H1 (cell line): ENCODE results near the gene EPHA8. TPM values are rescaled to one million over a fixed set of nuclear protein-coding genes. Genes with fewer than 3 reads are reported as not detected.

Source experiments
- CTCF ChIA-PET: fragments of 300-600 bp; sonication (Branson Sonifier 250); formaldehyde crosslinking; loops from one replicate; lab custom pipeline; 2021; ENCODE audit not compliant: partially characterized antibody; lab: Charles Lee
- POLR2A ChIA-PET: fragments of 300-600 bp; sonication (Branson Sonifier 250); formaldehyde crosslinking; loops from one replicate; lab custom pipeline; 2021; ENCODE audit warnings: inconsistent platforms; ENCODE audit not compliant: partially characterized antibody; lab: Charles Lee
- DNase-seq, 2 experiments: peaks; one replicate each; pipeline versions ENCODE4 v3.0.0 to v3.0.0-alpha.2; 2010 to 2022; ENCODE audit warnings: low spot score in 2 of 2, low read depth in 1 of 2, mixed read lengths in 1 of 2
- FAIRE-seq: peaks from 2 replicates; lab custom pipeline; 2011; peaks lifted over from hg19 to GRCh38; lab: Jason Lieb, UNC
- H2AFZ ChIP-seq: 2 replicates; pipeline ENCODE4 v1.8.1; 2012; ENCODE audit warnings: low read length, inconsistent platforms
- H2AK5ac ChIP-seq: 2 replicates; pipeline ENCODE4 v1.6.1; 2013; ENCODE audit warnings: low read depth, low read length
- H2BK120ac ChIP-seq: replicated peaks from 2 replicates; pipeline ENCODE3; 2013; ENCODE audit warnings: low read depth, low read length, inconsistent platforms
- H2BK12ac ChIP-seq: 2 replicates; pipeline ENCODE4 v1.6.1; 2013; ENCODE audit warnings: low read depth, low read length
- H2BK15ac ChIP-seq: 2 replicates; pipeline ENCODE4 v1.6.1; 2013; ENCODE audit warnings: low read length
- H2BK20ac ChIP-seq: 2 replicates; pipeline ENCODE4 v1.6.1; 2013; ENCODE audit warnings: low read length
- H2BK5ac ChIP-seq: 2 replicates; pipeline ENCODE4 v1.6.1; 2013; ENCODE audit warnings: low read depth, low read length
- H3K14ac ChIP-seq: 2 replicates; pipeline ENCODE4 v1.6.1; 2013; ENCODE audit warnings: inconsistent platforms; ENCODE audit not compliant: insufficient read length
- H3K18ac ChIP-seq: 2 replicates; pipeline ENCODE4 v1.6.1; 2013; ENCODE audit warnings: low read length; ENCODE audit errors: extremely low read depth
- H3K23ac ChIP-seq: 2 replicates; pipeline ENCODE4 v1.6.1; 2013; ENCODE audit warnings: inconsistent platforms; ENCODE audit not compliant: insufficient read length
- H3K23me2 ChIP-seq: 2 replicates; pipeline ENCODE4 v1.6.1; 2013; ENCODE audit warnings: low read depth, low read length
- H3K27ac ChIP-seq: 2 replicates; pipeline ENCODE4 v1.6.1; 2011; ENCODE audit warnings: low read depth, low read length, inconsistent platforms
- H3K27me3 ChIP-seq, 4 experiments: replicated peaks in 1 of 4; 1 replicate in 1 of 4; 2 replicates in 3 of 4; pipeline versions ENCODE4 v1.6.1 to v1.8.1; 2011 to 2013; ENCODE audit warnings: low read length in 3 of 4, mild to moderate bottlenecking in 3 of 4, inconsistent platforms in 2 of 4, mixed read lengths in 2 of 4, moderate library complexity in 1 of 4; ENCODE audit not compliant: control insufficient read depth in 3 of 4, insufficient read depth in 3 of 4; ENCODE audit errors: extremely low read depth in 1 of 4
- H3K36me3 ChIP-seq, 4 experiments: 2 replicates each; pipeline versions ENCODE4 v1.6.1 to v1.8.1; 2011 to 2013; ENCODE audit warnings: mild to moderate bottlenecking in 4 of 4, low read length in 3 of 4, moderate library complexity in 2 of 4, control low read depth in 1 of 4, inconsistent platforms in 1 of 4; ENCODE audit not compliant: insufficient read depth in 4 of 4, control insufficient read depth in 2 of 4
- H3K4ac ChIP-seq: replicated peaks from 2 replicates; pipeline ENCODE3; 2013; ENCODE audit warnings: low read length, low read depth, mixed read lengths, inconsistent platforms; ENCODE audit not compliant: insufficient read length
- H3K4me1 ChIP-seq, 4 experiments: replicated peaks in 1 of 4; 1 replicate in 1 of 4; 2 replicates in 3 of 4; pipeline versions ENCODE4 v1.6.1 to v1.8.1; 2011 to 2013; ENCODE audit warnings: low read length in 3 of 4, inconsistent platforms in 2 of 4, mixed read lengths in 1 of 4; ENCODE audit not compliant: insufficient read depth in 4 of 4, control insufficient read depth in 3 of 4
- H3K4me2 ChIP-seq, 2 experiments: 2 replicates each; pipeline versions ENCODE4 v1.6.1 to v1.8.1; 2011 to 2013; ENCODE audit warnings: low read depth in 2 of 2, low read length in 2 of 2, control low read depth in 1 of 2, inconsistent platforms in 1 of 2, mild to moderate bottlenecking in 1 of 2; ENCODE audit not compliant: insufficient read depth in 1 of 2
- H3K4me3 ChIP-seq, 4 experiments: fragments of 200-600, 300-600 bp in 1 of 4; sonication (generic), shearing (Covaris generic), sonication (Bioruptor Twin) in 1 of 4; 2 replicates each; pipeline versions ENCODE4 v1.5.1 to v1.8.1; 2011 to 2016; ENCODE audit warnings: low read length in 4 of 4, low read depth in 3 of 4, control low read depth in 2 of 4, inconsistent platforms in 2 of 4, mild to moderate bottlenecking in 2 of 4, mixed read lengths in 1 of 4, moderate library complexity in 1 of 4; ENCODE audit not compliant: insufficient read depth in 2 of 4; ENCODE audit errors: extremely low read depth in 1 of 4
- H3K56ac ChIP-seq: replicated peaks from 2 replicates; pipeline ENCODE3; 2013; ENCODE audit warnings: low read depth, mild to moderate bottlenecking, mixed read lengths, low read length, inconsistent platforms; ENCODE audit not compliant: insufficient read length
- H3K79me1 ChIP-seq: 2 replicates; pipeline ENCODE4 v1.6.1; 2013; ENCODE audit warnings: low read depth, low read length, control low read depth
- H3K79me2 ChIP-seq, 2 experiments: 2 replicates each; pipeline versions ENCODE4 v1.6.1 to v1.8.1; 2012 to 2013; ENCODE audit warnings: low read length in 2 of 2, mild to moderate bottlenecking in 2 of 2, inconsistent platforms in 1 of 2; ENCODE audit not compliant: insufficient read depth in 2 of 2, control insufficient read depth in 1 of 2
- H3K9ac ChIP-seq, 4 experiments: replicated peaks in 1 of 4; 1 replicate in 1 of 4; 2 replicates in 3 of 4; pipeline versions ENCODE4 v1.6.1 to v1.8.1; 2011 to 2013; ENCODE audit warnings: low read depth in 3 of 4, low read length in 3 of 4, control low read depth in 2 of 4, mild to moderate bottlenecking in 2 of 4, moderate library complexity in 2 of 4, inconsistent platforms in 1 of 4; ENCODE audit errors: extremely low read depth in 1 of 4
- H3K9me3 ChIP-seq, 2 experiments: 2 replicates each; pipeline versions ENCODE4 v1.6.1 to v1.8.1; 2012 to 2013; ENCODE audit warnings: mild to moderate bottlenecking in 2 of 2, moderate library complexity in 2 of 2, control low read depth in 1 of 2, inconsistent platforms in 1 of 2, low read depth in 1 of 2, low read length in 1 of 2, mixed read lengths in 1 of 2; ENCODE audit not compliant: insufficient read depth in 2 of 2
- H4K20me1 ChIP-seq, 2 experiments: replicated peaks in 1 of 2; 2 replicates each; pipeline versions ENCODE3 to v1.8.1; 2011 to 2013; ENCODE audit warnings: inconsistent platforms in 2 of 2, low read length in 2 of 2, mild to moderate bottlenecking in 1 of 2; ENCODE audit not compliant: insufficient read depth in 2 of 2, control insufficient read depth in 1 of 2
- H4K5ac ChIP-seq: 2 replicates; pipeline ENCODE4 v1.6.1; 2013; ENCODE audit warnings: low read length, low read depth, mixed read lengths, inconsistent platforms; ENCODE audit not compliant: insufficient read length
- H4K8ac ChIP-seq: 2 replicates; pipeline ENCODE4 v1.8.0; 2013; ENCODE audit warnings: mild to moderate bottlenecking, moderate library complexity, low read length, inconsistent platforms; ENCODE audit not compliant: insufficient read depth; ENCODE audit errors: extremely low read depth
- H4K91ac ChIP-seq: replicated peaks from 2 replicates; pipeline ENCODE3; 2013; ENCODE audit warnings: low read length, mixed read lengths, inconsistent platforms; ENCODE audit not compliant: insufficient read length
- ASH2L ChIP-seq: fragments of 200-600, 300-600 bp; sonication (generic); IDR thresholded peaks from one replicate; pipeline ENCODE4 v1.7.1; 2017; ENCODE audit warnings: low read length
- GTF2F1 ChIP-seq: IDR thresholded peaks from 2 replicates; pipeline ENCODE4 v1.6.1; 2012; ENCODE audit warnings: low read depth, low read length, improper control_type of control experiment, borderline replicate concordance
- WGBS, 2 experiments: shearing (Covaris generic) in 1 of 2; methylation state at CpG; one replicate each; pipeline versions ENCODE4 v1.1.6 to v1.1.7; 2013 to 2015; ENCODE audit warnings: low lambda C conversion rate in 2 of 2, mixed read lengths in 2 of 2, inconsistent platforms in 1 of 2, low coverage in 1 of 2, missing lambda C conversion rate in 1 of 2; ENCODE audit not compliant: insufficient replicate concordance in 2 of 2, insufficient coverage in 1 of 2, insufficient read length in 1 of 2; ENCODE audit errors: extremely low coverage in 1 of 2, missing lambda C conversion rate in 1 of 2; 5-methylcytosine and 5-hydroxymethylcytosine counted together
- polyA plus RNA-seq, 7 experiments: library from polyadenylated mRNA; depleted of rRNA in 3 of 7; stranded (reverse) in 5 of 7; unstranded in 2 of 7; fragments of >200 nt in 5 of 7; fragments of 200-250 nt in 2 of 7; gene quantifications; 1 replicate in 5 of 7; 2 replicates in 1 of 7; 4 replicates in 1 of 7; pipeline versions ENCODE4 v1.2.1 to v1.2.3, GENCODE V29; 2011 to 2013; ENCODE audit warnings: missing spikeins in 2 of 7, mixed read lengths in 2 of 7
- total RNA-seq: library from RNA; stranded (reverse); fragmentation: NEBNext Ultra II Directional; extraction: Animal tissue kit (Norgen Biotek cat#: 25700); gene quantifications from 2 replicates; pipeline ENCODE4 v1.2.1, GENCODE V29; 2021
- TF ChIP-seq, protein P1 (sequence below): IDR thresholded peaks from 2 replicates; pipeline ENCODE4 v1.6.1; 2012; ENCODE audit warnings: inconsistent platforms

The EPHA8 gene
- total and polyA plus RNA-seq, 2 of the 8 experiments (the other 6 are each of a cell fraction or from before 2014, with no cell fraction given): 4.0 to 8.4 TPM

DNA sequence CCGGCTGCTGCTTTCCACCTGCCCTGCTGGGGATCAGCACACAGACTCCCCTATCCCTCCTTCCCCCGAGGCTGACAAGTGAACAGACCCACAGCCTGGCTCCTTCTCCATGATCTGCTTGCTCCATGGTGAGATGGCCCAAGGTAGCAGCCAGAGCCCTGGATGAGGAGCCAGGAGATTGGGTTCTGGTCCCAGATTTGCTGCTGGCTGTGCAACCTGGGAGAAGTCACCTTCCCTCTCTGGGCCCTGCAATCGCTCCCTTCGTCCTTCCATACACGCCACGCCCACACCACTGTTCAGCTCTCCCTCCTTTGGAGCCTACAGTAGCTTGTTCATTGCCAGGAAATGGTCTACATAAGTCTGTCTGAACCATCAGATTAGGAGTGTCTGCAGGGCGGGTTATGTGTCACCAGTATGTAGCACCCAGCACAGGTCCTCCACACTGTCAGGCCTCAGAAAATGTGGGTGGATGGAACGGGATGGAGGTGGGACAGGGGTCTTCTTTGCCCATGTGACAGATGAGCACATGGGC, 9.2 kb upstream of the EPHA8 start:
- Histone ChIP-seq H3K56ac (no peak overlapping the region), H3K4ac (no peak overlapping the region), H4K20me1 (no peaks in the 10 kb centered on the region), H3K4me3 (no peak overlapping the region), H2BK15ac (peak overlapping the region; percentile 65), H3K36me3 (no peaks in the 10 kb centered on the region), H2BK5ac (peak overlapping the region; percentile 69; the same call in 1 of the 2 replicates), H3K79me1 (no peaks in the 10 kb centered on the region), H3K79me2 (no peaks in the 10 kb centered on the region)
- FAIRE-seq (no peak), DNase-seq (no peak)
- CTCF ChIA-PET: interaction anchor here (0.5 to 6.5 kb wide), 3 partner anchors 61 to 549 kb away, joined by 3 to 39 read pairs (median 3); partner anchors contain the start of gene C1QC
- TF ChIP-seq ASH2L: no peak
- TF ChIP-seq GTF2F1: no peak
- TF ChIP-seq, protein P1, sequence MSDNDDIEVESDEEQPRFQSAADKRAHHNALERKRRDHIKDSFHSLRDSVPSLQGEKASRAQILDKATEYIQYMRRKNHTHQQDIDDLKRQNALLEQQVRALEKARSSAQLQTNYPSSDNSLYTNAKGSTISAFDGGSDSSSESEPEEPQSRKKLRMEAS: 0 out of 2 replicates have a peak, but pooled peaks have one; percentile 18
- TF ChIP-seq, all 59 proteins: peak for 1
- Histone ChIP-seq H3K9me3 (no peaks in the 10 kb centered on the region), H2BK120ac (no peak overlapping the region), H4K5ac (peak overlapping the region; percentile 4), H3K23ac (no peak overlapping the region), H3K4me1 (peaks cover 0 to 36% (median 19%) of the 10 kb centered on the region in 4 experiments; a peak in 6 of 7 replicates), H2AFZ (peak overlapping the region; percentile 55; the same call in 1 of the 2 replicates), H2BK20ac (peak overlapping the region; percentile 62; the same call in 1 of the 2 replicates), H3K14ac (no peak overlapping the region), H3K27me3 (peaks cover 0 to 2% (median 0%) of the 10 kb centered on the region in 4 experiments; a peak in 2 of 7 replicates), H4K91ac (peak overlapping the region; percentile 87), H2BK12ac (peak overlapping the region; percentile 94; the same call in 1 of the 2 replicates), H2AK5ac (no peak overlapping the region; the same call in 1 of the 2 replicates), H3K9ac (no peak overlapping the region), H3K4me2 (peak overlapping the region; percentile 55 to 62), H3K18ac (peak overlapping the region; percentile 56), H4K8ac (peak overlapping the region; percentile 37; the same call in 1 of the 2 replicates), H3K27ac (no peak overlapping the region), H3K23me2 (peaks cover 3% of the 10 kb centered on the region; the same call in 1 of the 2 replicates)
- WGBS, 2 experiments: 86% methylated on average over 8 of the region's 8 CpGs; no CpG with 5 or more reads in 1 of the 2 experiments
- POLR2A ChIA-PET: interaction anchor here (0.6 kb wide), 1 partner anchor 917 kb away, joined by 3 read pairs; no protein-coding TSS in a partner anchor
